SK-N-SH treated with all-trans-retinoic acid at 6 μM for 48 hours (cell line): ENCODE data around the gene NDUFA11.

Source experiments
- ATAC-seq: fragments of 200-7000 bp; cut with Tn5 transposase; 3 replicates; pipeline ENCODE4 v1.9.1; 2020; ENCODE audit warnings: mild to moderate bottlenecking, moderate library complexity
- ARNTL ChIP-seq: fragments of 450-650 bp; formaldehyde crosslinking; IDR thresholded peaks from 2 replicates; pipeline ENCODE4 v1.5.0; 2020; ENCODE audit warnings: low read depth, mild to moderate bottlenecking, moderate library complexity, borderline replicate concordance
- BACH2 ChIP-seq: fragments of 250-450 bp; sonication (Bioruptor Pico); IDR thresholded peaks from 2 replicates; pipeline ENCODE4 v1.9.0; 2021; ENCODE audit warnings: mild to moderate bottlenecking, borderline replicate concordance
- CSDC2 ChIP-seq: fragments of 250-450 bp; sonication (Bioruptor Pico); IDR thresholded peaks from 2 replicates; pipeline ENCODE4 v1.5.0; 2020; ENCODE audit warnings: mild to moderate bottlenecking, moderate library complexity
- ESRRG ChIP-seq: fragments of 250-450 bp; sonication (Bioruptor Pico); IDR thresholded peaks from 2 replicates; pipeline ENCODE4 v1.6.1; 2021; ENCODE audit warnings: mild to moderate bottlenecking
- GLIS3 ChIP-seq: fragments of 250-450 bp; sonication (Bioruptor Pico); IDR thresholded peaks from 2 replicates; pipeline ENCODE4 v1.5.0; 2020; ENCODE audit warnings: mild to moderate bottlenecking, moderate library complexity
- ISL1 ChIP-seq: fragments of 250-450 bp; sonication (Bioruptor Pico); IDR thresholded peaks from 2 replicates; pipeline ENCODE4 v2.1.2; 2022; ENCODE audit warnings: mild to moderate bottlenecking, moderate library complexity
- OSR1 ChIP-seq: fragments of 250-450 bp; sonication (Bioruptor Pico); IDR thresholded peaks from 2 replicates; pipeline ENCODE4 v1.8.0; 2022; ENCODE audit warnings: moderate library complexity, mild to moderate bottlenecking, inconsistent platforms
- PPARA ChIP-seq: fragments of 250-450 bp; sonication (Bioruptor Pico); IDR thresholded peaks from 2 replicates; pipeline ENCODE4 v1.5.0; 2020; ENCODE audit warnings: mild to moderate bottlenecking, borderline replicate concordance
- RARB ChIP-seq: fragments of 250-450 bp; sonication (Bioruptor Pico); IDR thresholded peaks from 2 replicates; pipeline ENCODE4 v1.8.0; 2021; ENCODE audit warnings: mild to moderate bottlenecking, moderate library complexity
- SNAI2 ChIP-seq: fragments of 250-450 bp; sonication (Bioruptor Pico); IDR thresholded peaks from 2 replicates; pipeline ENCODE4 v1.5.0; 2020; ENCODE audit warnings: mild to moderate bottlenecking, moderate library complexity
- TCF4 ChIP-seq: fragments of 250-450 bp; sonication (Bioruptor Pico); IDR thresholded peaks from 2 replicates; pipeline ENCODE4 v1.8.0; 2021; ENCODE audit warnings: mild to moderate bottlenecking, moderate library complexity, borderline replicate concordance
- TOX ChIP-seq: fragments of 250-450 bp; sonication (Bioruptor Pico); IDR thresholded peaks from 2 replicates; pipeline ENCODE4 v1.8.0; 2021; ENCODE audit warnings: mild to moderate bottlenecking, moderate library complexity, borderline replicate concordance
- ZC3H10 ChIP-seq: fragments of 250-450 bp; sonication (Bioruptor Pico); IDR thresholded peaks from 2 replicates; pipeline ENCODE4 v1.5.1; 2021; ENCODE audit warnings: mild to moderate bottlenecking, moderate library complexity
- ZFP3 ChIP-seq: fragments of 250-450 bp; sonication (Bioruptor Pico); IDR thresholded peaks from 2 replicates; pipeline ENCODE4 v1.5.0; 2020; ENCODE audit warnings: mild to moderate bottlenecking, moderate library complexity
- ZFP30 ChIP-seq: fragments of 450-650 bp; formaldehyde crosslinking; IDR thresholded peaks from 2 replicates; pipeline ENCODE4 v1.5.0; 2022; ENCODE audit warnings: mild to moderate bottlenecking, moderate library complexity
- ZNF565 ChIP-seq: fragments of 450-650 bp; formaldehyde crosslinking; conservative IDR thresholded peaks from 2 replicates; pipeline ENCODE4 v1.5.0; 2020; ENCODE audit warnings: low read depth, mild to moderate bottlenecking, moderate library complexity
- ZNF70 ChIP-seq: fragments of 450-650 bp; formaldehyde crosslinking; IDR thresholded peaks from 2 replicates; pipeline ENCODE4 v1.5.0; 2020; ENCODE audit warnings: mild to moderate bottlenecking, moderate library complexity
- TF ChIP-seq, protein P1 (sequence below): fragments of 250-450 bp; sonication (Bioruptor Pico); IDR thresholded peaks from 2 replicates; pipeline ENCODE4 v1.5.1; 2021; ENCODE audit warnings: mild to moderate bottlenecking, moderate library complexity
- TF ChIP-seq, protein P2 (sequence below): fragments of 250-450 bp; sonication (Bioruptor Pico); IDR thresholded peaks from 2 replicates; pipeline ENCODE4 v1.8.0; 2020; ENCODE audit warnings: mild to moderate bottlenecking, moderate library complexity, borderline replicate concordance
- TF ChIP-seq, protein P3 (sequence below): fragments of 250-450 bp; sonication (Bioruptor Pico); IDR thresholded peaks from 2 replicates; pipeline ENCODE4 v1.8.0; 2021; ENCODE audit warnings: low read depth, mild to moderate bottlenecking, moderate library complexity, borderline replicate concordance

NDUFA11 gene

DNA sequence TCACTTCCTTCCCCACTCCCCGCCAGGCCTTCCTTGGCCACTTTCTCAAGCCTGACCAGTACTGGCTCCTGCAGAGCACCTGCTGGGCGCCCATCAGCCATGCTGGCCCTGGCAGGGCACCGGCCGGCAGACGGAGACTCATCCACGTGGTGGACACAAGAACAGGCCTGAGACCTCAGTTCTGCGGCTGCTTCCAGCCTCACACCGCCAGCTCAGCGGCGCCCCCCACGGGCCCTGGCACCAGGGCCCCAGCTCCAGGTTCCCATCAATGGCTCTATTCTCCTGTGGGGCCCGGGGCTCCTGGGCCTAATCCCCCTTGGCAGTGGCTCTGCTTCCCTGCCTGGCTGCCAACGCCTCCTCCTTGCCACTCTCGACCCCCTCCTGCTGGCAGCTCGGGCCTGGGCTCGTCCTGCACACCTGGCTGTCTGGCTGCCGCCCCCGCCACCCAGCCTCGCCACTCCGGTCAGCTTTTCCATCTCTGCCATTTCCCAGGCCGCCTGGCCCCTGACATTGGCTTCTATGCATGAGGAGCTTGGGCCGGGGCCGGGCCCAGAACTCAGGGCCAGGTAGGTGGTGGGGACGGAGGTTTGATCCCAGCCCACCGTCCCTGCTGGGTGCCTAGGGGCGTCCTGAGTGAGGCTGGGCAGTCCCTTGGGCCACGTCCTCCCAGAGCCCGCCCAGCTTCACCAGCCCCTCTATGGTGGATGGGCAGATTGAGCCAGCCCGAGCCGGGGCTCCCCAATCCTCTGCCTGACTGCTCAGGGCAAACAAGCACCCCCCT is 6.2 kb downstream of the NDUFA11 start:
- ATAC-seq: no peak
- no peak for TF ChIP-seq ZC3H10 (CRISPR knock-in tag)
- no peak for TF ChIP-seq SNAI2 (CRISPR knock-in tag)
- TF ChIP-seq BACH2 (CRISPR knock-in tag): no peak
- TF ChIP-seq, protein P1, sequence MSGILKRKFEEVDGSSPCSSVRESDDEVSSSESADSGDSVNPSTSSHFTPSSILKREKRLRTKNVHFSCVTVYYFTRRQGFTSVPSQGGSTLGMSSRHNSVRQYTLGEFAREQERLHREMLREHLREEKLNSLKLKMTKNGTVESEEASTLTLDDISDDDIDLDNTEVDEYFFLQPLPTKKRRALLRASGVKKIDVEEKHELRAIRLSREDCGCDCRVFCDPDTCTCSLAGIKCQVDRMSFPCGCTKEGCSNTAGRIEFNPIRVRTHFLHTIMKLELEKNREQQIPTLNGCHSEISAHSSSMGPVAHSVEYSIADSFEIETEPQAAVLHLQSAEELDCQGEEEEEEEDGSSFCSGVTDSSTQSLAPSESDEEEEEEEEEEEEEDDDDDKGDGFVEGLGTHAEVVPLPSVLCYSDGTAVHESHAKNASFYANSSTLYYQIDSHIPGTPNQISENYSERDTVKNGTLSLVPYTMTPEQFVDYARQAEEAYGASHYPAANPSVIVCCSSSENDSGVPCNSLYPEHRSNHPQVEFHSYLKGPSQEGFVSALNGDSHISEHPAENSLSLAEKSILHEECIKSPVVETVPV: no peak
- no peak for TF ChIP-seq OSR1
- TF ChIP-seq ISL1 (CRISPR knock-in tag): no peak
- TF ChIP-seq, protein P2, sequence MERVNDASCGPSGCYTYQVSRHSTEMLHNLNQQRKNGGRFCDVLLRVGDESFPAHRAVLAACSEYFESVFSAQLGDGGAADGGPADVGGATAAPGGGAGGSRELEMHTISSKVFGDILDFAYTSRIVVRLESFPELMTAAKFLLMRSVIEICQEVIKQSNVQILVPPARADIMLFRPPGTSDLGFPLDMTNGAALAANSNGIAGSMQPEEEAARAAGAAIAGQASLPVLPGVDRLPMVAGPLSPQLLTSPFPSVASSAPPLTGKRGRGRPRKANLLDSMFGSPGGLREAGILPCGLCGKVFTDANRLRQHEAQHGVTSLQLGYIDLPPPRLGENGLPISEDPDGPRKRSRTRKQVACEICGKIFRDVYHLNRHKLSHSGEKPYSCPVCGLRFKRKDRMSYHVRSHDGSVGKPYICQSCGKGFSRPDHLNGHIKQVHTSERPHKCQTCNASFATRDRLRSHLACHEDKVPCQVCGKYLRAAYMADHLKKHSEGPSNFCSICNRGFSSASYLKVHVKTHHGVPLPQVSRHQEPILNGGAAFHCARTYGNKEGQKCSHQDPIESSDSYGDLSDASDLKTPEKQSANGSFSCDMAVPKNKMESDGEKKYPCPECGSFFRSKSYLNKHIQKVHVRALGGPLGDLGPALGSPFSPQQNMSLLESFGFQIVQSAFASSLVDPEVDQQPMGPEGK (CRISPR knock-in tag): no peak
- TF ChIP-seq ZFP30 (CRISPR knock-in tag): no peak
- TF ChIP-seq, protein P3, sequence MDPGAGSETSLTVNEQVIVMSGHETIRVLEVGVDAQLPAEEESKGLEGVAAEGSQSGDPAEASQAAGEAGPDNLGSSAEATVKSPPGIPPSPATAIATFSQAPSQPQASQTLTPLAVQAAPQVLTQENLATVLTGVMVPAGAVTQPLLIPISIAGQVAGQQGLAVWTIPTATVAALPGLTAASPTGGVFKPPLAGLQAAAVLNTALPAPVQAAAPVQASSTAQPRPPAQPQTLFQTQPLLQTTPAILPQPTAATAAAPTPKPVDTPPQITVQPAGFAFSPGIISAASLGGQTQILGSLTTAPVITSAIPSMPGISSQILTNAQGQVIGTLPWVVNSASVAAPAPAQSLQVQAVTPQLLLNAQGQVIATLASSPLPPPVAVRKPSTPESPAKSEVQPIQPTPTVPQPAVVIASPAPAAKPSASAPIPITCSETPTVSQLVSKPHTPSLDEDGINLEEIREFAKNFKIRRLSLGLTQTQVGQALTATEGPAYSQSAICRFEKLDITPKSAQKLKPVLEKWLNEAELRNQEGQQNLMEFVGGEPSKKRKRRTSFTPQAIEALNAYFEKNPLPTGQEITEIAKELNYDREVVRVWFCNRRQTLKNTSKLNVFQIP (CRISPR knock-in tag): no peak
- TF ChIP-seq ZNF565 (CRISPR knock-in tag): no peak
- TF ChIP-seq CSDC2 (CRISPR knock-in tag): no peak
- no peak for TF ChIP-seq ZFP3 (CRISPR knock-in tag)
- no peak for TF ChIP-seq TCF4

DNA sequence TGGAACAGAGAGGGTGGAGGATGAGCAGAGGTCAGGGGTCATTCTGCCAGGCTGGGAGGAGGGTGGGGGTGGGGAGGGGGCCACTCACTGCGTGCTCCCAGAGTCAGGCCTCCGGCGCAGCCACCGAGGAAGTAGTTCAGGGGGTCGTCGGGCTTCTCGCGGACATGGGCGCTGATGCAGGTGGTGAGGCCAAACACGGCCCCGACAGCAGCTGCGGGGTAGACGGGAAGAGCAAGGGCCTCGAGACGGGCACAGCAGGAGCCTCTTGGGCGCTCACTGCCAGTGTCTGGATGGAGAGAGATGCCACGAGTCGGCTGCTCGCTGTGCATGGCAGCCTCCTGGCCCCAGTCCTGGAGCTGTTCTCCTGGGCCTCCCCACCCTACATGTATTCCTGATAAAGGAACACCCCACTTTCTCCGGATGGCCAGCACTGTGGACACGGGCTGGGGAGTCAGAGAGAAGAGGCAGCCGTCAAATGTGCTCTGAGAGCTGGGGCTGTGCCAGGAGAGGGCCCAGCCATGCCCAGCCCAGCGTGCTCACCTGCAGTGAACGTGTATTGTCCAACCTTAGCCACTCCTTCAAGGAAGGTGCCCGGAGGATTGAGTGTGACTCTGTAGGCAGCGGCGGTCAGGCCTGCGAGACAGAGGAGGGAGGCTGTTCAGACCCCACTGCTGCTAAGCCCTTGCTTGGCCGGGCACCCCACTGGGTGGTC is 7.1 kb downstream of the NDUFA11 start:
- TF ChIP-seq ZNF70 (CRISPR knock-in tag): no peak
- TF ChIP-seq, protein P1: no peak
- TF ChIP-seq ZNF565 (CRISPR knock-in tag): no peak
- TF ChIP-seq PPARA (CRISPR knock-in tag): no peak
- TF ChIP-seq TOX (CRISPR knock-in tag): no peak
- no peak for TF ChIP-seq ARNTL (CRISPR knock-in tag)
- TF ChIP-seq ZFP3 (CRISPR knock-in tag): no peak
- no peak for TF ChIP-seq TCF4
- no peak for TF ChIP-seq RARB (CRISPR knock-in tag)
- TF ChIP-seq GLIS3 (CRISPR knock-in tag): no peak
- TF ChIP-seq ZC3H10 (CRISPR knock-in tag): no peak
- TF ChIP-seq ESRRG (CRISPR knock-in tag): no peak
- TF ChIP-seq, protein P3 (CRISPR knock-in tag): no peak
- no peak for TF ChIP-seq ZFP30 (CRISPR knock-in tag)
- TF ChIP-seq, protein P2 (CRISPR knock-in tag): no peak
- ATAC-seq: no peak
